ENCODE measurements around the gene CNFN.

CNFN gene

GRCh38 chr19:42370626-42371175 is 19.4 kb downstream of the CNFN start:
- no peak for DNase-seq

- DNase-seq, result no peak
Measured at GRCh38 chr19:42370068-42370520, 20.0 kb downstream of the CNFN start.

GRCh38 chr19:42369433-42370067 is 20.5 kb downstream of the CNFN start:
- no peak for DNase-seq

GRCh38 chr19:42368765-42369164 is 21.3 kb downstream of the CNFN start:
- no peak for DNase-seq

- DNase-seq, result no peak
Measured at GRCh38 chr19:42368360-42368759, 21.7 kb downstream of the CNFN start.

GRCh38 chr19:42367929-42368328 is 22.2 kb downstream of the CNFN start:
- no peak for DNase-seq

- DNase-seq, result no peak
Measured at GRCh38 chr19:42366673-42367072, 23.4 kb downstream of the CNFN start.

- DNase-seq, result no peak
Measured at GRCh38 chr19:42363614-42364346, 26.3 kb downstream of the CNFN start.

- DNase-seq, result no peak
Measured at GRCh38 chr19:42362891-42363440, 27.1 kb downstream of the CNFN start.

- DNase-seq, result no peak
Measured at GRCh38 chr19:42362342-42362741, 27.8 kb downstream of the CNFN start.

GRCh38 chr19:42361545-42361910 is 28.6 kb downstream of the CNFN start:
- DNase-seq, result no peak

GRCh38 chr19:42360787-42361544 is 29.1 kb downstream of the CNFN start:
- DNase-seq, result no peak

- DNase-seq, result no peak
Measured at GRCh38 chr19:42357290-42357689, 32.8 kb downstream of the CNFN start.

- DNase-seq, result no peak
Measured at GRCh38 chr19:42356686-42357085, 33.4 kb downstream of the CNFN start.

GRCh38 chr19:42355896-42356295 is 34.2 kb downstream of the CNFN start:
- DNase-seq, result no peak

- DNase-seq, result no peak
Measured at GRCh38 chr19:42353341-42354015, 36.6 kb downstream of the CNFN start.

- no peak for DNase-seq
Measured at GRCh38 chr19:42352301-42353259, 37.5 kb downstream of the CNFN start.

- no peak for DNase-seq
Measured at GRCh38 chr19:42351079-42351735, 38.9 kb downstream of the CNFN start.

- DNase-seq, result no peak
Measured at GRCh38 chr19:42350417-42350816, 39.7 kb downstream of the CNFN start.

GRCh38 chr19:42349378-42350107 is 40.6 kb downstream of the CNFN start:
- no peak for DNase-seq
